Middle frontal gyrus (tissue), 1 donor: Measurements from ENCODE around the gene F2RL1.
"Not testable (repeated sequence)": the region's sequence is repeated elsewhere in the genome, so short reads cannot be mapped to it uniquely, and the experiment has no call there.

Experiments
- DNase-seq: peaks from one replicate; pipeline ENCODE4 v3.0.0-alpha.2; 2015; ENCODE audit warnings: low spot score; ENCODE audit errors: extremely low spot score

The F2RL1 gene

GRCh38 chr5:76805821-76806505, 12.9 kb upstream of the F2RL1 start:
- no peak for DNase-seq

DNA sequence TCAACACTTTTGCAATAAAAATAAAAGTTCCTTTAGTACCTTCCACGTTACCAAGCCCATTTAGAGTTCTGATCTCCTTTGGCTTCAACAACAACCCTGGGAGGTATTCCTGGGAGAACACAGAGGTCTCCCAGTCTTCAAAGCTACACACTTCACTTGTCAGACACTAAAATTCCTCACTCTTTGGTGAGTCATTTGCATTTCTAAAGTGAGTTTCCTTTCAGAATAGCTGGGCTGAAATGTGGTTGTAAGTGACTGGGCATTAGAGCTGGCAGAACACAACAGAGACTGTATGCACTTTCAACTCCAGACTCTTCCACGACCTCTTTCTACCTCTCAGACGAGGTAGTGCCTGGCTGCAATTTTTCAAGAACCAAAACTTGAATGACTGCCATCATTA, 11.5 kb upstream of the F2RL1 start:
- no peak for DNase-seq

DNA sequence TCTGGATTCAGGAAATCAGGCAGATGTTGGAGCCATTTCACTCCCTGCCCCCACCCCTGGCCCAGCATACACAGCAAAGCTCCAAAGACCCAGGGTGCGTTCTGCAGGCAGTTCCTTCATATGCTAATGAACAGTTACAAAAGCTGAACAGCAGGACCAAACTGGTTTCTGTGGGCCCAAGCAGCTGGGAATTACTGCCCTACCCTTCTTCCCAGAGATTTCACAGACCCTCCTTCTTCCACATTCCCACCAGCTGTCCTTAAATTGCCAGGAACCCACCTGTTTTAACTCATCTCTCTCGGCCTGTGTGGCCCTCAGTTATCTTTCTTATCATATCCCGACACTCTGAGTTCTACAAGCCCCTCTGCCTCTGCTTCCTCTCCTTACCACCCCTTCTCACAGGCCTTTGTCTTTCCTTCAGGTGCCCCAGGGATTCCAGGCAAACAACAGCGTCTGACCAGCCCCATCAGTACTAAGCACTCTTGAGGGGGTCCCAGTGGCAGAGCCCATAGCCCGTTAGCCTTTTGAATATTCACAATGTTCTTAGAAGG, 10.6 kb upstream of the F2RL1 start:
- DNase-seq = no peak

- no peak for DNase-seq
Observed at GRCh38 chr5:76809141-76809540, 9.7 kb upstream of the F2RL1 start.

DNA sequence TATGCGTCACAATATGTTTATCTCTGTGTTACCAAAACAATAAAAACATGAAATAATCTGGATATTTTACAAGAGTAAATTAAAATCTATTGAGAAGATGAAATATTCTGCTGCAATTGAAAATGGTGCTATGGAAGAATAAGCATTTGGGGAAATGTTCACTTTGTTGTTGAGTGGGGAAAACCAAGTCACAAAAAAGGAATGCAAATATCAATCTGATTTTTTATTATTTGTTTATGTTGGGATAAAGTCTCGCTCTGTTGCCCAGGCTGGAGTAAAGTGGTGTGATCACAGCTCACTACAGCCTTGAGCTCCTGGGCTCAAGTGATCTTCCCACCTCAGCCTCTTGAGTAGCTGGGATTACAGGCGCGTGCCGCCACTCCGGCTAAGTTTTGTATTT, 8.6 kb upstream of the F2RL1 start:
- no peak for DNase-seq

DNA sequence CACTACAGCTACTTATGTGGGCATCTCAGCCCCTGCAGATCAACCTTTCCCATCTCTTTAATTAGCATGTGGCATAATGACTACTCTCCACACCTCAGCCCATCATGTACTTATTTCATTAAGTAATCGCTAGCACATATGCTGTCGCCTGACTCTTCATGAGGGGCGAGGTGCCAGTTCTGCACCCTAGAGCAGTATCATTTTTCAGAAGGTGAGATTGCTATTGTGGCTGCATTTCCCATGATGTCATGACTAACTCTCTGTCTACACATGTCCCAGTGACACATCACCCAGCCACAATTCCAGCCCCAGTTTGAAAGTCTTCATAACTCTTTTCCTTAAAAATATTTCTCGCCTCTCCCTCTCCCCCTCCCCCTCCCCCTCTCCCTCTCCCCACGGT, 7.6 kb upstream of the F2RL1 start:
- DNase-seq = no peak

GRCh38 chr5:76812209-76812608, 6.6 kb upstream of the F2RL1 start:
- DNase-seq = not testable (repeated sequence)

DNA sequence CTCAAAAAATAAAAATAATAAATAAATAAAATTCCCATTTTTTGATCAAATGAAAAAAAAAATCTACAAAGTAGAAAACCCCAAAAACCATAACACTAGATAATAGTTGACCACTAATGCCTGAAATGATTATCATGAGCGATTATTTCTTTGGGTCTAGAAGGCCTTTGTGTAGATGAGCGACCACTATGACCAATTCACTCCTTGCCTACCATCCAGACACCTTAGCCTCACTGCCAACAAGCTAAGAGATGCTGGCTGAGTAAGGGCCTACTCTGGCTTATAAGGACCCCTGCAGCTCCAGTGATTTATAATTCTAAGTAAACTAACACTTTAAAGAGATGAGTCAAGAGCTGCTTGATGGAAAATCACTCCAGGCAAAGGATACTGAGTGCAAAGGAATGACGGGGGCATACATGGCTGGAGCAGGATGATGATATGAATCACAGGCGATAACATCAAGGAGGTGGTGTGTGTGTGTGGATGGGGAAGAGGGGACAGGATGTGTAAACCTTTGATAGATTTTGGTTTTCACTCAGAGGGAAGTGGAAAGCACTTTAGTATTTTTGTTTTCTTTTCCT, 4.8 kb upstream of the F2RL1 start:
- DNase-seq = no peak

DNA sequence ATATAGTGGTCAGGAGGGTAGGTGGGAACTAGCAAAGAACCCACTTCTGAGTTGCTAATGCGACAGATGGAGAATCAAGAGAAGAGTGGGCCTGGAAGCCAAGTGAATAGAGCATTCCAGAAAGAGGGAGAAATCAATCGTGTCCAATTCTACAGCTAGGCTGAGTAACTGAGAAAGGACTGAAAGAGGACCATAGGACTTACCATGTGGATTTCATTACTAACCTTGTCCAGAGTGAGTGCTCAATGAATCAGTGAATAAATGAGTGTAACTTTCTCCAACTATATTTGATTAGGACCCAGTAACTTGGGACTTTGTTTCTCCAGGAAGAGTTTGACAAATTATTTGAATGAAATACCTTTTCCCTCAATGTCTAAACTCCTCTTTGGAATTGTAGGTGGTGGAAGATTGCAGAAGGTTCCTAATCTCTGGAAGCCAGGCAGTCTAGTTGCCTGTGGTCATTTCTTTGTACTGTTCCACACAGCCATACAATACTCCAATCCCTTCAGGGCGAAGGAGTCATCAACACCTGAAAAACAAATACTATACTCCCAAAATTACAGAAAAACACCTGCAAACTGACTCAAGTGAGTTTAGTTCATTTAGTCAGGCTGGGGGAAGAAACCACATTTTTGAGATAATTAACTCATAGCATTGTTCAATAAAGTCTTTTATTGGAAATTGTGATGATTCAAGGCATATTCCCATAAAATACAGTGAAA, 2.6 kb upstream of the F2RL1 start:
- DNase-seq = no peak

DNA sequence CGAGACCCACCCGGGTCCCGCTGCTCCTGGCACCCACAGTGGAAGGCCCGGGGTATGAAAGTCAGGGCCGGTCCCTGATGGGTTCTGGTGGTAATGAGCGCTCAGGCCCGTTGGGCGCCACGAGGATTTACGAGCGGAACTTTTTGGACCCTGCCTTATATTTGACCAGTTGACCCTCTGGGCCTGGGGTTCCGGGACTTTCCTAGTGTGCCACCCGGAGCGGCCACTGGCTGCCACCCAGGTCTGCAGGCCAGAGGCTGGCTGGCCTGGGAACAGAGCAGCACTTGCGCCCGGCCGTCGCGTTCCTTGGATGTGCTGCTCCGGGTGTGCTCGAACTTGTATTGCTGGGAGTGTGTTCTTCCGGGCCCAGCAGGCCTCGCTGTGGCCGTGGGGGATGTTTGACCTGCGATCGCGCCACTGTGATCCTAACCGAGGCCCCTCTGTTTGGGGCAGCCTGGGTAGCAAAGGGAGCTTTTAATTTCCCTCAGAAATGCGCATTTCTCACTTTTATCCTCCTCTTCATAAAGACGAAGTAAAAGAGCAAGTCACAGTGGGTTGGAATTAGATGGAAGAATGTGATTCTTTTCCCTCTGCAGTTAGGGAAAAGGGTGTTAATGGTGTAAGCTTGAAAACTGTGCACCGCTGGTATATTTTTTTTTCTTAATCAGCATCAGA, 1.2 kb downstream of the F2RL1 start:
- DNase-seq = no peak

GRCh38 chr5:76820526-76820890, 1.7 kb downstream of the F2RL1 start:
- DNase-seq = no peak

DNA sequence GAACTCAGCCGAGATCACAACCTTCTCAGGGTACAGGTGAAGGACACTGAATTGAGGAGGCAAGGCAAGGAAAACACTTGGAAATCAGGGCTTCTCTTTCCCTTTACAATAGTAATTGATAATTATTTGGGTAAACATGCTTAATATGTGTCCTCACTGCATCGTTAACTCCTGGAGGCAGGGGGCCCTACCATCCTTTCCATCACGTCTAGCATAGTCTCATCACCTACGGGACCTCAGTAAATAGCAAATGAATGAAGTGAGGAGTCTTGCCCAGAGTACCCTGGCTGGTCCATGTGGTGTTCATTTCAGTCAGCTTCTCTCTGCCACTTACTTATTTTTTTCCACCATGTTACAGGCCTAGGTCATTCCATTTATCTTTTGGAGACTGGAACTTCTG, 2.3 kb downstream of the F2RL1 start:
- DNase-seq = no peak

GRCh38 chr5:76822105-76822731, 3.4 kb downstream of the F2RL1 start:
- DNase-seq = not testable (repeated sequence)

DNA sequence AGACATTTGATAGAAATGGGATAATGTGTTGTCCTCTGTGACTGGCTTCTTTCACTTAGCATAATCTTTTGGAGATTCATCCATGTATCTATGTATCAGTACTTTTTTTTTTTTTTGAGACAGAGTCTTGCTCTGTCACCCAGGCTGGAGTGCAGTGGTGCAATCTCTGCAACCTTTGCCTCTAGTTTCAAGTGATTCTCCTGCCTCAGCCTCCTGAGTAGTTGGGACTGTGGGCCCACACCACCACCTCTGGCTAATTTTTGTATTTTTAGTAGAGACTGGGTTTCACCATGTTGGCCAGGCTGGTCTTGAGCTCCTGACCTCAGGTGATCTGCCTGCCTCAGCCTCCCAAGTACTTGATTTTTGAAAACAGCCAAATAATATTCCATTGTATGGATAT, 7.6 kb downstream of the F2RL1 start:
- not testable (repeated sequence) for DNase-seq

DNA sequence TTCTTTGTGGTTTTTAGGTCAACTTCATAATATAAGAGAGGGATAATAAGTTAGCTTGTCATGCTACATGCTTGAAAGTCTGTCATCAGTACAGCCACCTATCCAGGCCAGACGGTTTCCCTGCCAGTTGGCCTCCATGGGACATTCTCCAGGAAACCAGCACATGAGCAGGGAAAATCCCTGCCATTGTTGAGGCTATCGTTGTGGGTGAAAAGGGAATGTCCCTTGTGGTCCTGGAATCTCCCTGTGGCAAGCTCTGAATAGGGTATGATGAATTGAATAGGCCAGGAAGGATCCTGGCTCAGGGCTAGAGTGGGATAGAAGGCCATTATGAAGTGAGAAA, 12.3 kb downstream of the F2RL1 start:
- no peak for DNase-seq

DNA sequence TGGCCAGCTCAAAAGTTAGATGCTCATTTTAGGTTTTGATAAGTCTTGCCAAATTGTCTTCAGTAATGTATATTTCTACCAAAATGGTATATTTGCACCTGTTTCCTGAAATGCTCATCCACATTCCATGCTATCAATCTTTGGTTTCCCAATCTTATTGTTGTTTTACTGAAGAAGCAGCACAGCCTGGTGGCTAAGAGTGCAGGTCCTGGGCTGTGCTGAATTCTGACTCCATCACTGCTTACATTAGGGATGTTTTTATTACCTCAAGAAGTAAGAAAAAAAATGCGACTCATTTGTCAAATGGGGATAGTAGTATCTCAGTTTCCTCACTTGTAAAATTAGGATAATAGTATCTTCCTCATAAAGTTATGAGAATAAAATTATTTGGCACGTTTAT, 17.4 kb downstream of the F2RL1 start:
- no peak for DNase-seq

DNA sequence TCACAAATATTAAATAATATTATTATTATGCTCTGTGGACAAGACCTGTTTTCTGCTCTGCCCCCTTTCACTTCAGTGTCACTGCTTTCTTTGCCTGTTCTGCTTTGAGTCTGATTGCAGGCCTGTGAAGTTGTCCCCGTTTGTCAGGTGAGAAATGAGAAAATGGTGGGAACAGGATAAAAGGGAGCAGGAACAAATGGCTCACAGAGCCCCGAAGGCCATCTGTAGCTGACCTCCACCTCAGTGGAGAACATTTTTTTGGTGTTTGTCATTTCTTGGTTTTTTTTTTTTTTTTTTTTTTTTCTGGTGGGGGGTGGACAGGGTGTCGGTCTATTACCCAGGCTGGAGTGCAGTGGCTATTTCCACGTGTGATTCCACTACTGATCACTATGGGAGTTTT, 17.8 kb downstream of the F2RL1 start:
- no peak for DNase-seq

DNA sequence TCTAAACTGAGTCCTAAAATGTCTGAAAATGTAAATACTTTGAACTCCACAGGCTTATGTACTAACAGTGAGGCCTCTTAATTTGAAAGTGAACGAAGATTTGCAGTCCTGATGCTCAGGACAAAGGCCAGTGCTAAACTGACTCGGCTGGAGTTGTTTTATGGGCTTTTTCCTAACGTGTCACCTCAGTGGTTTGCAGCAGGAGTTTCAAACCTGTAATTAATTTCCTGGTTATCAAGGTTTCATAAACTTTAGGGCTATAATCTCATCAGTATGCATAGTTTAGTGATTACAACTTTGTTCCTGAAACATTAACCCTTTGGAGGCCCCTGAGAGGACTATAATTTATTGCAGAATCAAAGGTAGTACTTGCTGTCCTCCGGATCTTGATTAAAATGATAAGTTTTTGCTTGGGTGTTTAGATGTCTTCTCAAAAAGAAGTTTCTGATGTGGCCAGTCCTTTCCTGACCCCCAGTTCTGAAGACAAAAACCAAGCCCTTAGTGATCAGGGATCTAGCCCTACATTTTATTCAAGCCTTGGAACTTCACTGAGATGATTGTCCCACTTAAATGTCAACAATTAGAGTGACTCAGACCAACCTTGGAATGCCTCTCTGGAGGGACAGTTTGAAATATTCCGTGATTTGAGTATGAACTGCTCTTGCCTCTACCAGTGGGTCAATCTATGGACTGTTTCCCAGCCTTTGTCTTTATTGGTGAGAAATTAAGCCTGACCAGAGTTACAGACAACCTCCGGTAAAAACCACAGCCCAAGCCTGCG, 19.8 kb downstream of the F2RL1 start:
- no peak for DNase-seq

DNA sequence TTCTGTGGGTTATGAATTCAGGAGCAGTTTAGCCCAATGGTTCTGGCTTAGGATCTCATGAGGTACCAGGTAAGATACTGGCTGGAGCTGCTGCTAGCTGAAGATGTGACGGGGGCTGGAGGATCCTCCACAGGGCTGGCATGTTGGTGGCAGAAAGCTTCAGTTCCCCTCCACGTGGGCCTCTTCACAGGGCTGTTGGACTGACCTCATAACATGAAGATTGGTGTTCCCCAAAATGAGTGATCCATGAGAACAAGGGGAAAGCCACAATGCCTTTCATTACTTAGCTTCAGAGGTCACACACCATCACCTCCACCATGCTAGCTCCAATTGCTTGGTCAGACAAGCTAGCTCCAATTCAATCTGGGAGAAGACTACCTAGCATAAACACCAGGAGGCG, 22.5 kb downstream of the F2RL1 start:
- DNase-seq = no peak

- DNase-seq = no peak
Observed at GRCh38 chr5:76845890-76846289, 27.1 kb downstream of the F2RL1 start.
